ENCODE results near the gene ITPKB. TPM values are rescaled to one million over a fixed set of nuclear protein-coding genes. Genes with fewer than 3 reads are reported as not detected.
A peak's percentile ranks its signal among the peaks of the same experiment; 100 is the strongest.

The ITPKB gene
- total RNA-seq, 1 experiment from 2014 or later: 4.4 TPM

- TF ChIP-seq CTCF (IDR thresholded peaks at IDR 0.05; ENCODE audit: insufficient read depth in 1 of 2, low read depth in 1 of 2, low read length in 1 of 2, severe bottlenecking in 1 of 2, unreplicated experiment in 1 of 2): peak; percentile 92 to 95
- H3K4me3 ChIP-seq (ENCODE audit: low read depth, low read length): no peak overlapping the region
- intact Hi-C loops (cut with micrococcal nuclease; ENCODE audit: unreplicated experiment): loop anchor here (1.0 to 2.0 kb wide), 4 partner anchors 47 to 209 kb away; no protein-coding TSS in a partner anchor
- no peaks in the 10 kb centered on the region for H3K4me1 Mint-ChIP-seq (ENCODE audit: low read depth, unreplicated experiment)
- ChIA-PET POLR2A (no interaction called here), CTCF (no interaction called here)
- DNase-seq: peak; percentile 67 to 83
- H3K9me3 Mint-ChIP-seq (ENCODE audit: unreplicated experiment): no peaks in the 10 kb centered on the region
- H3K36me3 ChIP-seq (ENCODE audit: control insufficient read depth, insufficient read depth, low read length): no peaks in the 10 kb centered on the region; the same call in 1 of the 2 replicates
- H3K27ac Mint-ChIP-seq (ENCODE audit: unreplicated experiment): no peak overlapping the region
- no peaks in the 10 kb centered on the region for H3K9me3 ChIP-seq
- H3K27me3 ChIP-seq (replicated peaks; ENCODE audit: control insufficient read depth, insufficient read depth, low read length): no peaks in the 10 kb centered on the region
- H3K4me1 ChIP-seq: no peaks in the 10 kb centered on the region
- no peak overlapping the region for H3K4me3 Mint-ChIP-seq (ENCODE audit: unreplicated experiment)
- no TSS peak for BruUV-seq (replicated peaks)
- no peaks in the 10 kb centered on the region for H3K27me3 Mint-ChIP-seq (ENCODE audit: insufficient read depth, unreplicated experiment)
- H3K36me3 Mint-ChIP-seq (ENCODE audit: insufficient read depth, unreplicated experiment): no peaks in the 10 kb centered on the region
Observed at GRCh38 chr1:226634166-226634588, 104.9 kb downstream of the ITPKB start.

GRCh38 chr1:226633541-226634165 is 105.4 kb downstream of the ITPKB start:
- Mint-ChIP-seq H3K27me3 (ENCODE audit: insufficient read depth, unreplicated experiment) (no peaks in the 10 kb centered on the region), H3K4me3 (ENCODE audit: unreplicated experiment) (no peak overlapping the region), H3K9me3 (ENCODE audit: unreplicated experiment) (no peaks in the 10 kb centered on the region), H3K27ac (ENCODE audit: unreplicated experiment) (no peak overlapping the region), H3K36me3 (ENCODE audit: insufficient read depth, unreplicated experiment) (no peaks in the 10 kb centered on the region), H3K4me1 (ENCODE audit: low read depth, unreplicated experiment) (no peaks in the 10 kb centered on the region)
- Histone ChIP-seq H3K4me1 (no peaks in the 10 kb centered on the region), H3K36me3 (ENCODE audit: control insufficient read depth, insufficient read depth, low read length) (no peaks in the 10 kb centered on the region; the same call in 1 of the 2 replicates), H3K27me3 (replicated peaks; ENCODE audit: control insufficient read depth, insufficient read depth, low read length) (no peaks in the 10 kb centered on the region), H3K9me3 (no peaks in the 10 kb centered on the region), H3K4me3 (ENCODE audit: low read depth, low read length) (no peak overlapping the region)
- POLR2A ChIA-PET: no interaction called here
- intact Hi-C loops (cut with micrococcal nuclease; ENCODE audit: unreplicated experiment): loop anchor here (1.0 to 2.0 kb wide), 4 partner anchors 47 to 209 kb away; no protein-coding TSS in a partner anchor
- DNase-seq: no peak
- no peak for TF ChIP-seq CTCF (IDR thresholded peaks at IDR 0.05; ENCODE audit: insufficient read depth in 1 of 2, low read depth in 1 of 2, low read length in 1 of 2, severe bottlenecking in 1 of 2, unreplicated experiment in 1 of 2)
- CTCF ChIA-PET: interaction anchor here (0.8 to 0.9 kb wide), 3 partner anchors 10 to 194 kb away, joined by 3 read pairs; no protein-coding TSS in a partner anchor
- BruUV-seq (replicated peaks): no TSS peak

GRCh38 chr1:226632922-226633351 is 106.1 kb downstream of the ITPKB start:
- no TSS peak for BruUV-seq (replicated peaks)
- ChIA-PET CTCF (interaction anchor here (0.8 to 0.9 kb wide), 3 partner anchors 11 to 195 kb away, joined by 3 read pairs; no protein-coding TSS in a partner anchor), POLR2A (no interaction called here)
- H3K27ac Mint-ChIP-seq (ENCODE audit: unreplicated experiment): no peak overlapping the region
- no peak overlapping the region for H3K4me3 Mint-ChIP-seq (ENCODE audit: unreplicated experiment)
- H3K4me3 ChIP-seq (ENCODE audit: low read depth, low read length): no peak overlapping the region
- intact Hi-C loops (cut with micrococcal nuclease; ENCODE audit: unreplicated experiment): no loop called here
- DNase-seq: no peak
- no peaks in the 10 kb centered on the region for H3K4me1 ChIP-seq
- no peaks in the 10 kb centered on the region for H3K9me3 Mint-ChIP-seq (ENCODE audit: unreplicated experiment)
- no peaks in the 10 kb centered on the region for H3K4me1 Mint-ChIP-seq (ENCODE audit: low read depth, unreplicated experiment)
- H3K36me3 ChIP-seq (ENCODE audit: control insufficient read depth, insufficient read depth, low read length): no peaks in the 10 kb centered on the region; the same call in 1 of the 2 replicates
- no peaks in the 10 kb centered on the region for H3K36me3 Mint-ChIP-seq (ENCODE audit: insufficient read depth, unreplicated experiment)
- no peaks in the 10 kb centered on the region for H3K9me3 ChIP-seq
- TF ChIP-seq CTCF (IDR thresholded peaks at IDR 0.05; ENCODE audit: insufficient read depth in 1 of 2, low read depth in 1 of 2, low read length in 1 of 2, severe bottlenecking in 1 of 2, unreplicated experiment in 1 of 2): no peak
- no peaks in the 10 kb centered on the region for H3K27me3 Mint-ChIP-seq (ENCODE audit: insufficient read depth, unreplicated experiment)
- no peaks in the 10 kb centered on the region for H3K27me3 ChIP-seq (replicated peaks; ENCODE audit: control insufficient read depth, insufficient read depth, low read length)
